EL (cell line): ENCODE results near the gene FBXL16.
"Not testable (repeated sequence)": the region's sequence is repeated elsewhere in the genome, so short reads cannot be mapped to it uniquely, and the experiment has no call there.

ENCODE experiments used
- DNase-seq: peaks from one replicate; pipeline ENCODE4 v3.0.0-alpha.2; 2016

The FBXL16 gene, protein sequence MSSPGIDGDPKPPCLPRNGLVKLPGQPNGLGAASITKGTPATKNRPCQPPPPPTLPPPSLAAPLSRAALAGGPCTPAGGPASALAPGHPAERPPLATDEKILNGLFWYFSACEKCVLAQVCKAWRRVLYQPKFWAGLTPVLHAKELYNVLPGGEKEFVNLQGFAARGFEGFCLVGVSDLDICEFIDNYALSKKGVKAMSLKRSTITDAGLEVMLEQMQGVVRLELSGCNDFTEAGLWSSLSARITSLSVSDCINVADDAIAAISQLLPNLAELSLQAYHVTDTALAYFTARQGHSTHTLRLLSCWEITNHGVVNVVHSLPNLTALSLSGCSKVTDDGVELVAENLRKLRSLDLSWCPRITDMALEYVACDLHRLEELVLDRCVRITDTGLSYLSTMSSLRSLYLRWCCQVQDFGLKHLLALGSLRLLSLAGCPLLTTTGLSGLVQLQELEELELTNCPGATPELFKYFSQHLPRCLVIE

DNA sequence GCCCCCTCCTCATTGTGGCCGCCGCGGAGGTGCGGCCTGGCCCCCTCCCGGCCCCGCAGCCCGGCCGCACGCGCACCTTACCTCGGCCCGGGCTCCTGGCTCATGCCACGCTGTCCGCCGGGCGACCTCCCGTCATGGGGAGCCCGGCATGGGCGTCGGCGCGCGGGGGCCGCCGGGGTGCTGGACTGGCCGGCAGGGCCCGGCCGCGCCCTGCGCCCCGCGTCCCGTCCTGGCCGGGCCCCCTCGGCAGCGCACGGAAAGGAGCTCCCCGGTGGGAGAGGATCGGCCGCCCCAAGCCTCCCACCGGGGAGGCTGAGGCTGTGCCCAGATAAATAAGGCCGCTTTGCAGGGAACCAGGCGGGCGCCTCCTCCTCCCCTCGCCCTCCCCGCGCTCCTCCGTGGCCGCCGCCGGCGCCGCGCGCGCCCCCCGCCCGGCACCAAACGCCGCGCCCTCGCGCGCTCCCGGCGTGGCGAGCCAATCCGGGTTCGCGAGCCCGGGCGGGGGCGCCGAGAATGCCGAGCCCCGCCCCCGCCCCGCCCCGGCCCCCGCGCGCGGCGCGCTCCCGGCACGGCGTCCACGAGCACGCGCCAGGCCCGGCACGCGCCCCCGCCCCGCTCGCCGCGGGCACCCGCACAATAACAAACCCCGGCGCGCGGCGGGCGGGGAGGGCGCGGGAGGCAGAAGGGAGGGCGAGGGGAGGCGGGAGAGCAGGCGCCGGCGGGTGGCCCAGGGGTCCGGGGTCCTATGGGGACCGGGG lies at the start of gene FBXL16:
FBXL16 (minus strand) TSS at position 371 of the 758 bp plus-strand sequence. CDS start 8,396 bp downstream, outside the sequence.
- no peak for DNase-seq

- no peak for DNase-seq
Observed at GRCh38 chr16:754656-755055, 49.1 kb upstream of the FBXL16 start.

- not testable (repeated sequence) for DNase-seq
Observed at GRCh38 chr16:754121-754607, 48.6 kb upstream of the FBXL16 start.

DNA sequence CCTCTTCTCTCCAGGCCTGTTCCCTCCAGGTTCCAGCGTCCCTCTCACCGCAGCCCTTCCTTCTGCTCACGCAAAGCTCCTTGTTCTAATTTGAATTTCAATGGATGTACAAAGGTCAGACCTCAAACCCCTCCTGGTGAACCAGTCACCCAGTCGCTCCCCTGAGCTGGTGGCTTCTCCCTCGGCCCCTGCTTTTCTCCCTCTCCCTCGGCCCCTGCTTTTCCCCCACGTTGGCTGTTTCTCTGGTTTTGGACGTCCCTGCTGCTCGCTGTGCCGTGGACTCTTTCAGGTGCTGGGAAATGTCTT lies 46.4 kb upstream of the FBXL16 start:
- no peak for DNase-seq

- no peak for DNase-seq
Observed at GRCh38 chr16:751152-752006, 45.8 kb upstream of the FBXL16 start.

DNA sequence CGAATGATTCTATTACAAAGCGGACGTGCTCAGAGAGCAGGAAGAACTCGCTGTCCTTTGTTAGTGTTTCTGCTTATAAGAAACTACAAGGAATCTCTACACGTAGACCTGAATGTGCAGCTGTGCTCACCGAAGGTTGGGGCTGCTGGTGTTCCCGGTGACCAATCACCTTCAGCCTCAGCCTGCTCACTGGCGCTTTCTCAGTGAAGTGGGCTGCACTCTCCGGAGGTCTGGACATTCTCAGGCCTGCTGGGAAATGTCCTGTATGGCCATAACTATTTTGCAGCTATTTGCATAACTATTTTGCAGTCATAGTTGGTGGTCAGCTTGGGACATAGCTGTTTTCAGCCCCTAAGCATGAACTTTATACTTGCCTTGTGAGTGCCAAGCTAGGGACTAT lies 44.9 kb upstream of the FBXL16 start:
- no peak for DNase-seq

DNA sequence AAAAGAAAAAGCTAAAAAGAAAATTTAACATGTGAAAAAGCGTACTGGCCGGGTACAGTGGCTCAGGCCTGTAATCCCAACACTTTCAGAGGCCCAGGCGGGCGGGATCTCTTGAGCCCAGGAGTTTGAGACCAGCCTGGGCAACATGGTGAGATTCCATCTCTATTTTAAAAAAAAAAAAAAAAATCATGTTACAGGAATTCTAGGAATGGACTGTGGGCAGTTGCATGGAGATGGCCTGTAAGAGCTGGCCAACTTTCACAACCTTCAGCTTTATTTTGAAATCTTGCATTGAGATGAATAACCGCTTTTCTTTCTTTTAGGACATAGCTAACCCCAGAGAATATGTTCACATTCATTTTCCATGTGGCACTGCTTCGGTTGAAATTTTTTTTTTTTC lies 43.4 kb upstream of the FBXL16 start:
- peak; percentile 77 for DNase-seq

DNA sequence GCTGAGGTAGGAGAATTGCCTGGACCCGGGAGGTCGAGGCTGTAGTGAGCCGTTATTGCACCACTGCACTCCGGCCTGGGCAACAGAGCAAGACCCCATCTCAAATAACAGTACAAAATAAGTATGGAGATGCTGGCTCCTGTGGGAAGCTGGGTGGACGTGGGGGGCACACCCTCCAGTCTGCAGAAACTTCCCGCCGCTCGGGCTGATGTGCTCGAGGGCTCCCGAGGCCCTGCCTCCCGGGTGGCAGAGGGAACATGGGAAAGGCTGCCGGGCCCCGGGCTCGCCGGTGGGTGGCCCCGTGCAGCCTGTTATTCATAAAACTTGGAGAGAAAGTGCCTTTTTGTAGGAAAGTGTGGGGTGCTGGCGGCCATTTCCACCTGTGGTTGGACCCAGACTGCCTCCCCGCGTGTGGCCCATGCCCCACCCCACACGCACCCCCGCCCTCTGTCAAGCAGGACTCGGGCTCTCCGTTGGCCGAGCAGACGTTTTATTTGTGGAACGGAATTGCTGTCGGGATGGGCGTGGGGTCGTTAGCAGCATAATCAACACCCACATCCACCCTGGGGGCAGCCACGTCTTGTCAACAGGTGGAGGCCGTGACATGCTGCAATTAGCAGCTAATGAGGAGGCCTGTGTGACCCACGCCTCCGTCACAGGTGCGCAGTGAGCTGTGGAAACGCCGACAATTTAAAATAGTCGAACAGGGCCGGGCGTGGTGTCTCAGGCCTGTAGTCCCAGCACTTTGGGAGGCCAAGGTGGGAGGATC lies 42.6 kb upstream of the FBXL16 start:
- DNase-seq = no peak

DNA sequence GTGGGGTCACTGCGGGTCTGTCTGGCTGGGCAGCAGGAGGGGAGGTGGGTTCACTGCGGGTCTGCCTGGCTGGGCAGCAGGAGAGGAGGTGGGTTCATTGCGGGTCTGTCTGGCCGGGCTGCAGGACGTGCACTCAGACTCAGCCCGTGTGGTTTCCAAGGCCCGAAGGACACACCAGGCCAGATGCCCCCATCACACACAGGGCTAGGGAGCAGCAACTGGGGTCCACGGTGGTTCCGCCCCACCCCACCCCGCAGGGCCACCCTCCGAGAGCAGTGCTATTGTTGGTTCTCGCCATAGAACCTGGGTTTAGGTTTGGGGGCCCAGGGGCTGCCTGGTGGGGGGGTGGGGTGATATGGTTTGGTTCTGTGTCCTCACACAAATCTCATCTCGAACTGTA lies 41.0 kb upstream of the FBXL16 start:
- no peak for DNase-seq

DNA sequence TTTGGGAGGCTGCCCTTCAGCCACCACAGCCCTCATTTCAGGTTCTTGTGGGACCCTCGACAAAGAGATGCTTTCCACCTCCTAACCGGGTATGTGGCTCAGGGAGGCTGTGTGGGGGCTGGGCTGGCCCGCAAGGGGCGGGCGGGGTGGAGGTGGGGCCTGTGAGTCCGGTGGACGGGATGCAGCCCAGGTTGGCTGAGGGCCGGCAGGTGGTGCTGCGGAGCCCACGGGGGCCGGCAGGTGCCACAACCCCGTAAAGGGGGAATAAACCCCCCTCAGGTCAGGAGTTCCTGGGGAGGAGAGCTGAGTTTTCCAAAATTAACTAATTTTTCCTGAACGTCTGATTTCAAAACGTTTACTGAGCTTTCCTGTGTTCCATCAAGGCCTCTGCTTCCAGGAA lies 40.1 kb upstream of the FBXL16 start:
- DNase-seq = no peak

- no peak for DNase-seq
Observed at GRCh38 chr16:743794-744500, 38.3 kb upstream of the FBXL16 start.

DNA sequence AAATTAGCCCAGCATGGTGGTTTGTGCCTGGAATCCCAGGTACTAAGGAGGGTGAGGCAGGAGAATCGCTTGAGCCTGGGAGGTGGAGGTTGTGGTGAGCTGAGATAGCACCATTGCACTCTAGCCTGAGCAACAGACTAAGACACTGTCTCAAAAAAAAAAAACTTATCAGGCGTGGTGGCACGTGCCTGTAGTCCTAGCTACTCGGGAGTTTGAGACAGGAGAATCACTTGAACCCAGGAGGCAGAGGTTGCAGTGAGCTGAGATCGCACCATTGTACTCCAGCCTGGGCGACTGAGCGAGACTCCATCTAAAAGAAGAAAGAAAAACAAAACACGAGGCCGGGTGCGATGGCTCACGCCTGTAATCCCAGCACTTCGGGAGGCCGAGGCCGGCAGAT lies 37.3 kb upstream of the FBXL16 start:
- DNase-seq = not testable (repeated sequence)

DNA sequence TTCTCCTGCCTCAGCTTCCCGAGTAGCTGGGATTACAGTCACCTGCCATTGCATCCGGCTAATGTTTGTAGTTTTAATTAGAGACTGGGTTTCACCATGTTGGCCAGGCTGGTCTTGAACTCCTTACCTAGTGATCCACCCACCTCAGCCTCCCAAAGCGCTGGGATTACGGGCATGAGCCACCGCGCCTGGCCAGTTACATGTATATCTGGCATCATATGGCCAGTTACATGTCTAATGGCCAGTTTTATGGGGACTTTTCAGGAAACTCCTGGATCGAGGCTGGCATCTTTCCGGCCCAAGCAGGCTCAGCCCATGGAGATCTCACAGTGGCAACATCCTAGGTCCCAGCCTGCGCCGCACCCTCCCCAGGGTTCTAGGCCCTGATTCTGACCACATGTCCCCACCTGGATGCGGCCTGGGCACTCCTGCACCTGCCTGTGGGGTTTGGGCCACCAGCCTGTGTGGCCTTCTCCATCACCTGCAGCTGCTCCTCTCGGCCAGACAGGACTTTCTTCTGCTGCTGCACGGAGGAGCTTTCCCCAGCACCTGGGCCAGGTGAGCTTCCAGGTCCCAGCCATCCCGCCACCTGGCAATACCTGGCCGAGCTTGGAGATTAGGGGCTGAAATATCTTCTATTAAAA lies 36.5 kb upstream of the FBXL16 start:
- DNase-seq = no peak

DNA sequence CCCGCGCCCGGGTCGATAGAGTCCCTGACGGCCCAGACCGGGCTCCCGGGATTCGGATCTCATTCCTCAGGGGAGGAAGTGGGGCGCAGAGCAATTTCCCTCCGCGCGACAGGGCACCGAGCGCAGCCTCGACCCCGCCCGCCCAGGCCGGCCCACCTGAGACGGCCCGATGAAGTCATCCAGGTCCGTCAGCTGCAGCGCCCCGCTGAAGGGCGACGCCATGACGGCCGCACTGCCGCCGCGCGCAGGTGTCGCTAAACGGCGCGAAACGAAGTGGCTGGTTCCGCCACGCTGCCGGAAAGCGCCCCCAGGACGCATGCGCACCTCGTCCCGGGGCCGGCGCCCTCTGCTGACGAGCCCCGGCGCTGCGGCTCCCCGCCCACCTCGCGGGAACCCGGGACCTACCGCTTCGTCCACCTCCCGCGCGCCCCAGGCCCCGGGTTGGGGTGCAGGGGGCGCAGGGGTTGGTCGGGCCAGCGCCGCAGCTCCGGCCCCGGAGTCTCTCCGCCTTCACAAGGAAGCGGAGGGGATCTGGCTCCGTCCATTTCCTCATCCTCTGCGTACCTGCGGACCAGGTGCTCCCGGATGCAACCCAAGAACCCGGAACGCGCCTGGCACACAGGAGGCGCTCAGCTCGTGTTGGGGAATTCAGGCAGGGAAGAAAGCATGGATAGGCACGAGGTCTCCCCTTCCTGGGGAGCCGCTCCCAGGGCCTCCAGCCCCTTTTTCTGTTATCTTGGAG lies 35.3 kb upstream of the FBXL16 start, which contains the start of gene CIAO3:
CIAO3 (minus strand) TSS at position 234 of the 742 bp plus-strand sequence; CDS start at position 222, 12 bp downstream.
- DNase-seq = peak; percentile 83

DNA sequence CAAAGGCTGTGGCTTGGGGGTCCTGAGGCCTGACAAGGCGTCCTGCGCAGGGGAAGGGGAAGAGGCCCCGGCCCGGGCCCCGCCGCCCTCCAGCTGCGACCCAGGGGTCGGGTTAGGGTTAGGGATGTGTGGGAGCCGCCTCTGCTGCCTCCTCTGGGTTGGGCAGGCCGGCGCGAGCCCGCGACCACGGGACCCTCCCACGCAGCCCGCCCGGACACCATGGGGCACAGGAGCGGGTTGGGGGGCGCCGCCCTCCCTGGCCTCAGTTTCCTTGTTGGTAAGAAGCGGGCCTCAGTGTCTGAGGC lies 34.8 kb upstream of the FBXL16 start:
- no peak for DNase-seq

DNA sequence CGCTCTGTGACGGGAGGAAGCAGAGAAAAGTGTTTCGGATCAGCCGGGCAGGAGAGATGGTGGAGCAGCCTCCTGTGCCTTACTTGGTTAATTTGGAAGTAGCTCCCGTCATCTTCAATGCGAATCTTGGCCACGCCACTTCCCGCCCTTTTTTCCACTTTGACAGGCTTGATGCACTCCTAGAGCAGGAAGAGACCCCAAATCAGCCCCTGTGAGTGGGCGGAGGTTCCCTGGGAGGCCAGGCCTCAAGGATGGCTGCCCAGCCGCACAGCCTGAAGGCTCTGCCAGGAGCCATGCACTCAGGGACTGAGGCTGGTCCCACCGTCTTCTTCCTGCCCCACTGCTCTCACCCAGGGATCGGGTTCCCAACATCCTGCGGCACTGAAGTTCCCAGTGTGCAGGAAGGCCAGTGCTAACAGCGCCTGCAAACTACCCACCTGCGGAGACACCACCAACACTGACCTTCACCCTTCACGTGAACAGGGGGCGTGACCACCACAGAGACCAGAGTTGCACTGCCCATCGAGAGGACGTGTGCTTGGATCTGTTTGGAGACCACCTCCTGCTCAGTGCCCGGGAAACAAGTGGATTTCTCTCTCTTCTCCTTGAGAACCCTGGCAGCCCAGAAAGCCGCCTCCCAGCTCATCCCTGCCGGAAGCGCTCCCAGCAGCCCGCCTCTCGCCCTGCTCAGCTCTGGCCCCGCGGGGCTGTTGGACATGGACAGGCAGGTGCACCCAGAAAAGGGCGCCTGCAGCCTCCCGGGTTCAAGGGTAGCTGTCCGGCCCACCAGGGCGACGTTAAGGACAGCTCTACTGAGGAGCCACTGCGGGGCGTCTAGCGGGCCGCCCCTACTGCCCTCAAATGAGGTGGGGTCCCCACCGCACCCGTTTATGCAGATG lies 34.2 kb upstream of the FBXL16 start:
- DNase-seq = no peak

DNA sequence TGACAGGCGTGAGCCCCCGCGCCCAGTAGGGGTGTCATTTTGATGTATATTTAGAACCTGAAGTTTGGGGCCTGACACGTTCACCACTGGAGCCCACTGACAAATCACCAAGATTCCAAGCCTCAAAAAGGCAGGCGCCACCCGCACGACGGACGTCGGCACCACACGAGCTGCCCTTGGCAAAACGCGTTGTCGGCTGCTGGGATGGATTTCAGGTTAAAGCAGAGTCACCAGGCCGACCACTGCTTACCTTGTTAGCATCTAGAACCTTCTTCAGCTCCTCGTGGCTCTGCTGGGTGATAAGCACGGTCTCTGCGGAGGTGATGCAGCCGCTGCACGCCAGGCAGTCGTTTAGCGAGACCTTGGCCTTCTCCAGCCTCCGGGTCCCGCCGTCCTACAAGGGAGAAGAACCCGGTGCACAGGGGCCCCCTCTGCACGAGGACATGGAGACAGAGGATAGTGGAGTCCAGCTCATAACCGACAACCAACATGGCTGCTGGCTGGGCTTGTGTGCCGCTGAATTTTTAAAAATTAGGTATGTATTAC lies 31.4 kb upstream of the FBXL16 start:
- DNase-seq = no peak

DNA sequence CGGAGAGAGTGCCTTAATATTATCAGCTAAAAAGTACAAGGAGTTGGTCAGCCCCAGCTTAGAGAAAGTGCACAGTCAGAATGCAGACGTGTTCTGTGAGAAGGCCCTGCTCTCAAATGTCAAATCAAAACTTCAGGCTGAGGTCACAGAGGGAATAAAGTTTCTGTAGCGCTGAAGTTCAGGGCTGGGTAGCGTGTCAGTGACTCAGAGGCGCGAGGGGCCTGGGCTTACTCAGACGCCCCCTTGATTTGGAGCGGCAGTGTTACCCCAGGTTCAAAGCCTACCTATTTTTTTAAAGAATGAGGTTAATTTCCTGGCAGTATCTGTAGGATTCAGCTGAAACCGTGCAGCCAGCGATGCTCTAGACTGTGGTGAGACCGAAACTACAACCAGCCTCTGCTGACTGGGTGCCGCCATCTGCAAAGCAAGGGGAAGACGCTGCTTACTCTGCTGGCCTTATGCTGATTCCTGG lies 30.4 kb upstream of the FBXL16 start:
- no peak for DNase-seq
